Left kidney (tissue), 2 donors: ENCODE measurements around the gene COPS8. TPM values are rescaled to one million over a fixed set of nuclear protein-coding genes. Genes with fewer than 3 reads are reported as not detected.

Experiments used
- DNase-seq: peaks from one replicate; pipeline ENCODE4 v3.0.0-alpha.2; 2013
- polyA plus RNA-seq: library from polyadenylated mRNA; unstranded; fragments of 120-200 nt; gene quantifications from one replicate; pipeline ENCODE4 v1.2.1, GENCODE V29; 2013; ENCODE audit not compliant: insufficient read length

COPS8 gene
- polyA plus RNA-seq, 1 donor, result 89.7 TPM

GRCh38 chr2:237097911-237098702 is 12.4 kb downstream of the COPS8 start:
- no peak for DNase-seq

- DNase-seq, result no peak
Observed at GRCh38 chr2:237099804-237100203, 14.1 kb downstream of the COPS8 start.

DNA sequence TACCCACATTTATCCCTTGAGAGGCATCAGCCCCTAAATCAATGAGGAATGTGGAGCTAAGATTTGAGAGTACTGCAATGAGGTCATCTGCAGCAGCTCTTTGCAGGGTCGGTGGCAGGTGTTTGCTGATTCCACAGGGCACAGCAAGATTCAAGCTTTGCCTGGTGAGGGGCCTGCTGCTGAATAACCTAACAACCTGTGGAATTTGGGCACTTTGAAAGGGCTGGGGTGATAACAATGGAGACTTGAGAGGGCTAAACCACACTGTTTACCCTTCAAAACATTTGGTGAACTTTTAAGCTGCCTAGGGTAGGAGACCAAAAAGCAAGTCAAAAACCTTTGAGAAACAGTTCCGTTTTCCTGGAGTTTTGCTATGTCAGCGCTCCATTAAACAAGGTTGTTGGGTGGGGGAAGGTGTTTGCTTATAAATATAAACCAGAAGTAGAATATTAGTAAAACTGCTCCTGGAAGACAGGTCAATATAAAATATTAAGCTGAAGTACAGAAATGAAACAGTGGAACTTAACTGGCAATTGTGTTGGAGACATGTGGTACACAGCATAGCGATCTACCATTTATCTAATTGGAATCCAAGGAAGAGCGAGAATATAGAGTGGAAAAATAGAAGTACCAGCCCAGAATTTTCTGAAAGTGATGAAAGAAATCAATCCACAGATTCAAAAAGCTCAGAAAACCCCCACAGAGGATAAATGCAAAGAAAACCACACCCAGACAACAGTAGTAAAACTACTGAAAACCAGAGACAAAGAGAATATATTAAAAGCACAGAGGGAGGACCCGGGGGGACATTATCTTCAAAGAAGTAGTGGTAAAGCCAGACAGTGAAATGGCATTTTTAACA is 15.7 kb downstream of the COPS8 start:
- DNase-seq, result no peak

DNA sequence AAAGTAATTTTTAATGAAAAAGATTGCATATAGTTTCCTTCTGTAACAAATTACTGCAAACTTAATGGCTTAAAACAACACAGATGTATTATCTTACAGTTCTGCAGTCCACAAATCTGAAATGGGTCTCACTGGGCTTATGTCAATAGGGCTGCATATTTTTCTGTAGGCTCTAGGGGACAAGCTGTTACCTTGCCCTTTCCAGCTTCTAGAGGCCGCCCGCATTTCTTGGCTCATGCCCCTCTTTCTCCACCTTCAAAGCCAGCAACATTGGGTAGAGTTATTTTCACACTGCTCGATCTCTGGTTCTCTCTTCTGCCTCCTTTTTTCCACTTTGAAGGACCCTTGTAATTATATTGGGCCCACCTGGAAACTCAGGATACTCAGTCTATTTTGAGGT is 16.7 kb downstream of the COPS8 start:
- no peak for DNase-seq

GRCh38 chr2:237109421-237109934 is 23.8 kb downstream of the COPS8 start:
- no peak for DNase-seq

GRCh38 chr2:237113026-237113795 is 27.5 kb downstream of the COPS8 start:
- DNase-seq, result no peak

GRCh38 chr2:237115870-237116269 is 30.2 kb downstream of the COPS8 start:
- no peak for DNase-seq

DNA sequence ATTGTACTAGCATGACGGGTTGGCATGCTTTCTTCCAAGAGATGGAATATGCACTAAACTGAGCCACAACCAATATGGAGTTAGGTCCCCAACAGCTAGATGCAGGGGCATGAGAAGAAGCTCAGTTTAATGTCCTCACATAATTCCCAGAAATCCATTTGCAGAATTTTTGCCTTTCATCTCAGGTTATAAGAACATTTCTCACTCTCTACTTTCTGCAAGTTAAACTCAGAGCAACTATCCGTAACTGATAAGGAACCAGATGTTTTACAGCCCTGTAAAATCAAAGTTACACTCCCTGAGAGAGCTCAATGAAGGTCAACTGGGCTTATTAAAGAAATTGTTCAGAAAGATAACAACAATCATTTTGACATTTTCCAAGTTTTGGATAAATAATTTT is 30.7 kb downstream of the COPS8 start:
- DNase-seq, result no peak

- no peak for DNase-seq
Observed at GRCh38 chr2:237118025-237118424, 32.3 kb downstream of the COPS8 start.

GRCh38 chr2:237118561-237119155 is 33.0 kb downstream of the COPS8 start:
- no peak for DNase-seq

GRCh38 chr2:237120916-237121315 is 35.2 kb downstream of the COPS8 start:
- DNase-seq, result no peak

GRCh38 chr2:237121321-237121720 is 35.6 kb downstream of the COPS8 start:
- DNase-seq, result no peak

GRCh38 chr2:237122214-237122666 is 36.6 kb downstream of the COPS8 start:
- peak; percentile 15 for DNase-seq

DNA sequence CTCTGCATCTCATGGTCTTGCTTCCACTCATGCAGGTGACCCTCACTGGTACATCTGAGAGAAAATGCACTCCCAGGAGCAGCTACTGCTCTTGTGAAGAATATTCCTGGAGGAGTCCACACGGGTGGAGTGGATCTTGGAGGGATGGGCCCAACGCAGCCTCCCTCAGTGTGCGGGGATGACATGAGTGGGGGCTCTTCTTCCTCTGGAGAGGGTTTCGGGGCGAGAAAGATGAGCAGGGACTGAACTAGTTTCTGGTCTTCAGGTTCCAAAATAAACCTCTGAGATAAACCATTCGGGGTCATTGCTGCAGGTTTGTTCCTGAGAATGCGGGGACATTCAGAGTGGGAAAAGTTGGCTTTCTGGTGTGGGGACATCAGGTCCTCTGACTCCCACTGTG is 39.1 kb downstream of the COPS8 start:
- DNase-seq, result no peak

DNA sequence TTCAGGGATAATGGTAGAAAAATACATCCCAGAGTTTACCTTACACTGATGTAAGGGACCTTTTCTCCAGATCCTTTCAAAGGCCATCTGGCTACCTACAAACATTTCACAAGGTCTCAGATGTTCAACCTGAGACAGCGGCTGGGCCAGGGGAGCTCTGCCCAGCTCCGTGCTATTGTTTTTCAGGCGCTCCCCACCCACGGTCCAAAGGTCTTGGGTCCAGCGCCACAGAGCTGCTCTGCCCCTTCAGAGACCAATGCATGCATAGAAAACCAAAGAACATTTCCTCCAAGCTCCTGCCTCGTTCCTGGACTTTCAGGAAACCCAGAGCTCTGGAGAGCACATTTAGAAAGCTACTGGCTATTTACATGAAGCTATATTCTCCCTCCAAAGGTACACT is 40.3 kb downstream of the COPS8 start:
- DNase-seq, result no peak

GRCh38 chr2:237126519-237127174 is 41.0 kb downstream of the COPS8 start:
- no peak for DNase-seq

GRCh38 chr2:237128026-237128703 is 42.5 kb downstream of the COPS8 start:
- peak; percentile 43 for DNase-seq

DNA sequence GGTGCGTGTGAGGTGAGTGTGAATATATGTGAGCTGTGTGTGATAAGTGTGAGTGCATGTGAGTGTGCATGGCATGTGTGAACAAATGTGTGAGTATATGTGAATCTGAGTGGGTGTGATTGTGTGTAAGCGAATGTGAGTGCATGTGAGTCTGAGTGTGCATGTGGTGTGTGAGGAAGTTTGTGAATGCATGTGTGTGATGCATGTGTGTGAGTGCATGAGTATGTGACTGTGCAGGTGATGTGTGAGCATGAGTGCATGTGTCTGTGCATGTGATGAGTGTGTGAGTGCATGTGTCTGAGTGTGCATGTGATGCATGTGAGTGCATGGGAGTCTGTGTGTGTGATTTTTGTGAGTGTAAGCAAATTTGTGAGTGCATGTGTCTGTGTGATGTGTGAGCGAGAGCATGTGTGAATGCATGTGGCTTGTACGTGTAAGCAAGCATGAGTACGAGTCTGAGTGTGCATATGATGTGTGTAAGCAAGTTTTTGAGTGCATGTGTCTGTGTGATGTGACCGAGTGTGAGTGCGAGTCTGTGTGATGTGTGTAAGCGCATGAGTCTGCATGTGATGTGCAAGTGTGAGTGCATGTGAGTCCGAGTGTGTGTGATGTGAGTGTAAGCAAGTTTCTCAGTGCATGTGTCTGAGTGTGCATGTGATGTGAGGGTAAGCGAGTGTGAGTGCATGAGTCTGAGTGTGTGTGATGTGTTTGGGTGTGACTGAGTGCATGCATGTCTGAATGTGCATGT is 43.3 kb downstream of the COPS8 start:
- no peak for DNase-seq

- no peak for DNase-seq
Observed at GRCh38 chr2:237129625-237130263, 44.1 kb downstream of the COPS8 start.
